Measurements from ENCODE around the gene FBLN7. TPM values are rescaled to one million over a fixed set of nuclear protein-coding genes. Genes with fewer than 3 reads are reported as not detected.

FBLN7 gene
- total RNA-seq, 2 experiments from 2014 or later = 7.3 to 8.4 TPM

GRCh38 chr2:112155331-112156151, 17.4 kb downstream of the FBLN7 start:
- Mint-ChIP-seq H3K27me3 (no peaks in the 10 kb centered on the region), H3K4me3 (peak overlapping the region; percentile 26), H3K9me3 (no peaks in the 10 kb centered on the region), H3K27ac (peak overlapping the region; percentile 63), H3K4me1 (peaks cover 31% of the 10 kb centered on the region), H3K36me3 (ENCODE audit: low read depth) (no peaks in the 10 kb centered on the region)
- CTCF ChIA-PET = no interaction called here
- POLR2A ChIA-PET = interaction anchor here (0.6 to 2.0 kb wide), 6 partner anchors 8 to 119 kb away, joined by 3 to 9 read pairs (median 4); no protein-coding TSS in a partner anchor
- DNase-seq = peak; percentile 55

- Mint-ChIP-seq H3K4me1 (peaks cover 31% of the 10 kb centered on the region), H3K36me3 (ENCODE audit: low read depth) (no peaks in the 10 kb centered on the region), H3K27me3 (no peaks in the 10 kb centered on the region), H3K27ac (peak overlapping the region; percentile 63), H3K4me3 (peak overlapping the region; percentile 26), H3K9me3 (no peaks in the 10 kb centered on the region)
- ChIA-PET POLR2A (interaction anchor here (0.6 to 2.0 kb wide), 5 partner anchors 9 to 118 kb away, joined by 3 to 9 read pairs (median 3); no protein-coding TSS in a partner anchor), CTCF (no interaction called here)
- peak; percentile 56 for DNase-seq
Measured at GRCh38 chr2:112156152-112156986, 18.2 kb downstream of the FBLN7 start.

GRCh38 chr2:112157472-112157871, 19.3 kb downstream of the FBLN7 start:
- no peak overlapping the region for H3K4me3 Mint-ChIP-seq
- no peaks in the 10 kb centered on the region for H3K36me3 Mint-ChIP-seq (ENCODE audit: low read depth)
- no peaks in the 10 kb centered on the region for H3K27me3 Mint-ChIP-seq
- DNase-seq = no peak
- no peak overlapping the region for H3K27ac Mint-ChIP-seq
- H3K4me1 Mint-ChIP-seq = peaks cover 31% of the 10 kb centered on the region
- CTCF ChIA-PET = interaction anchor here (0.9 kb wide), 1 partner anchor 102 kb away, joined by 3 read pairs; no protein-coding TSS in a partner anchor
- no peaks in the 10 kb centered on the region for H3K9me3 Mint-ChIP-seq
- POLR2A ChIA-PET = no interaction called here

- no peaks in the 10 kb centered on the region for H3K27me3 Mint-ChIP-seq
- H3K36me3 Mint-ChIP-seq (ENCODE audit: low read depth) = no peaks in the 10 kb centered on the region
- no peak for DNase-seq
- no peak overlapping the region for H3K4me3 Mint-ChIP-seq
- ChIA-PET POLR2A (no interaction called here), CTCF (no interaction called here)
- no peak overlapping the region for H3K27ac Mint-ChIP-seq
- H3K9me3 Mint-ChIP-seq = no peaks in the 10 kb centered on the region
- peaks cover 30% of the 10 kb centered on the region for H3K4me1 Mint-ChIP-seq
Measured at GRCh38 chr2:112159454-112159921, 21.3 kb downstream of the FBLN7 start.

GRCh38 chr2:112160283-112161250, 22.4 kb downstream of the FBLN7 start:
- H3K27me3 Mint-ChIP-seq = no peaks in the 10 kb centered on the region
- H3K4me1 Mint-ChIP-seq = peaks cover 20% of the 10 kb centered on the region
- H3K4me3 Mint-ChIP-seq = no peak overlapping the region
- CTCF ChIA-PET = no interaction called here
- POLR2A ChIA-PET = no interaction called here
- H3K27ac Mint-ChIP-seq = no peak overlapping the region
- H3K9me3 Mint-ChIP-seq = no peaks in the 10 kb centered on the region
- no peaks in the 10 kb centered on the region for H3K36me3 Mint-ChIP-seq (ENCODE audit: low read depth)
- DNase-seq = no peak

DNA sequence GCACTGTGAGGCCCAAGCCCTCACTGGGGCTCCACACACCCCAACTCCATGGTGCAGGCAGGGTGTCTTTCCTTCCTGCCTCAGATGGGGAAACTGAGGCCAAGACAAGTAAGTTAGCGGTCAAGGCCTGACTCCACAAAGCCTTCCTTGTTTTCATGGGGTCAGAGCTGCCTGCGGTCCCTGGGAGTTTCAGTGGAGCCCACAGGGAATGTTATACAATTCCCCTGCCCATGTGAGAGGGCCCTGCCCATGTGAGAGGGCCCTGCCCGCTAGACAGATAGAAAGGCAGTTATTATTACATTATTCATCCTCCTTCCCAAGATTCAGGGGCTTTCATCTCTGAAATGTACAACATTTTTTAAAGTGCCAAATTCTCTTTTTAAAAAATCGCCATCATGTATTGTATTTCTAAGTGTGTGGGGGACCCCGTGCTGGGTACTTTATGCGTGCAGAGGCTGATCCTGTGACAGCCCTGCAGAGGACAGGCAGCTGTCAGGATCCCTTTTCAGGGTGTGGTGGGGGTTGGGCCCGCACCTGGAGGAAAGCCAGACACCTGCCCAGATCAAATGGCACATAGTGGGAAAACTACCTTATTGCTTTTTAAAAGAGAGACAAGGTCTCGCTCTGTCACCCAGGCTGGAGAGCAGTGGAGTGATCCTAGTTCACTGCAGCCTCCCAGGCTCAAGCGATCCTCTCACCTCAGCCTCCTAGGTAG, 23.4 kb downstream of the FBLN7 start:
- H3K27ac Mint-ChIP-seq = no peak overlapping the region
- H3K27me3 Mint-ChIP-seq = no peaks in the 10 kb centered on the region
- no peak overlapping the region for H3K4me3 Mint-ChIP-seq
- POLR2A ChIA-PET = no interaction called here
- H3K4me1 Mint-ChIP-seq = peaks cover 9% of the 10 kb centered on the region
- no peak for DNase-seq
- no peaks in the 10 kb centered on the region for H3K36me3 Mint-ChIP-seq (ENCODE audit: low read depth)
- H3K9me3 Mint-ChIP-seq = no peaks in the 10 kb centered on the region
- CTCF ChIA-PET = no interaction called here

- H3K27me3 Mint-ChIP-seq = no peaks in the 10 kb centered on the region
- H3K27ac Mint-ChIP-seq = no peak overlapping the region
- H3K4me3 Mint-ChIP-seq = no peak overlapping the region
- ChIA-PET CTCF (no interaction called here), POLR2A (no interaction called here)
- peaks cover 10% of the 10 kb centered on the region for H3K4me1 Mint-ChIP-seq
- DNase-seq = no peak
- no peaks in the 10 kb centered on the region for H3K36me3 Mint-ChIP-seq (ENCODE audit: low read depth)
- H3K9me3 Mint-ChIP-seq = no peaks in the 10 kb centered on the region
Measured at GRCh38 chr2:112162341-112162740, 24.2 kb downstream of the FBLN7 start.

DNA sequence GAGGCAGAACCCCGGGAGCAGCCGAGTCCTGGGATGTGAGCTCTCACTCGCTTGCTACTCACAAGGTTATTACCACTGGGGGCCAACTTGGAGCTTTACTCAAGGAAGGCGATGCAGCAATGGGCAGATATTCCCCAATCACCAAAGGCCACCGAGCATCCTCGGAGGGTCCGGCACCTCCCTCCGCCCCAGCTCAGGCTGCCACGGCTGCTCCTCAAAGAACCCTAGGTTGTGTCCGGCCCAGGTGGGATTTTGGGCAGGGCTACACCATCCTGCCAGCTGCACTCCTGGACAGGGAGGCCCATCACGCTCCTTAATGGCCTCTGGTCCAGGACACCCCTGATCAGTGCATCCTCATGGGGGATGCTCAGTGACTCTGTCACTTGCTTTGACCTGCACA, 24.8 kb downstream of the FBLN7 start:
- Mint-ChIP-seq H3K9me3 (no peaks in the 10 kb centered on the region), H3K4me3 (no peak overlapping the region), H3K36me3 (ENCODE audit: low read depth) (no peaks in the 10 kb centered on the region), H3K27ac (no peak overlapping the region), H3K27me3 (no peaks in the 10 kb centered on the region), H3K4me1 (peaks cover 9% of the 10 kb centered on the region)
- no peak for DNase-seq
- POLR2A ChIA-PET = no interaction called here
- CTCF ChIA-PET = no interaction called here

DNA sequence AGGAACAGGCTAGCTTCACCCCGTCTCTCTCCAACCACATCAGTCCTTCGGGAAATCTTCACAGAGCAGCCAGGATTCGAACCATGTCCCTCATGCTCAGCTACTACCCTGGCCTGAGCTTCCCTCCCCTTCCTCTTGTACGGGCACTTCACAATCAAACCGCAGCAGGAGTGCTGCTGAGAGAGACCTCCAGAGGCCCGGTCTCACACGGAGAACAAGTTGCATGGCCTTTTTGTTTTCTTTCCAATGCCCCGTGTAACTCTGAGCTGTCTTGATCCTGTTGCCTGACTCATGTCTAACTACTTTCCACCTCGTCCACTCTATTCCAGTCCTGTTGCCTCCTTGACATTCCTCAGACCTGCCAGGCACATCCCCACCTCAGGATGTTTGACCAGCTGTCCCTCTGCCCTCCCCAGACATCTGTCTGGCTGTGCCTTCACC, 25.4 kb downstream of the FBLN7 start:
- no peak overlapping the region for H3K27ac Mint-ChIP-seq
- H3K4me1 Mint-ChIP-seq = peaks cover 11% of the 10 kb centered on the region
- no peaks in the 10 kb centered on the region for H3K36me3 Mint-ChIP-seq (ENCODE audit: low read depth)
- DNase-seq = no peak
- CTCF ChIA-PET = no interaction called here
- H3K9me3 Mint-ChIP-seq = no peaks in the 10 kb centered on the region
- H3K4me3 Mint-ChIP-seq = no peak overlapping the region
- no peaks in the 10 kb centered on the region for H3K27me3 Mint-ChIP-seq
- POLR2A ChIA-PET = no interaction called here

DNA sequence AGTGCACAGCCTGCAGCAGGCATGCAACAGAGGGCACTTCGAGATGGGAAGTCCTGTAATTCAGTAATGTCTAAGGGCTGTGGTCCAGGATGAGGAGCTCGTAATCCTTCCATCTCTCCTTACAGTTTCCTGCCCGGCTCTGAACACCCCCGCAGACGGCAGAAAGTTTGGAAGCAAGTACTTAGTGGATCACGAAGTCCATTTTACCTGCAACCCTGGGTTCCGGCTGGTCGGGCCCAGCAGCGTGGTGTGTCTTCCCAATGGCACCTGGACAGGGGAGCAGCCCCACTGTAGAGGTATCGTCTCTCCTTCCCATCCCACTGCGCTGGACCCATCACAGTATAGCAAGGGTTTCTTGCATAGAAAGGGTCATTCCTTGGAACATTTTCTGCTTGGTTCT, 26.7 kb downstream of the FBLN7 start:
- no peak for DNase-seq
- POLR2A ChIA-PET = interaction anchor here (1.1 kb wide), 1 partner anchor 10 kb away, joined by 3 read pairs; no protein-coding TSS in a partner anchor
- peaks cover 2% of the 10 kb centered on the region for H3K27me3 Mint-ChIP-seq

GRCh38 chr2:112165296-112165695, 27.1 kb downstream of the FBLN7 start:
- no peak overlapping the region for H3K4me3 Mint-ChIP-seq
- ChIA-PET POLR2A (interaction anchor here (1.1 kb wide), 1 partner anchor 10 kb away, joined by 3 read pairs; no protein-coding TSS in a partner anchor), CTCF (no interaction called here)
- no peak overlapping the region for H3K27ac Mint-ChIP-seq
- no peak for DNase-seq
- H3K9me3 Mint-ChIP-seq = no peaks in the 10 kb centered on the region
- peaks cover 2% of the 10 kb centered on the region for H3K27me3 Mint-ChIP-seq
- H3K4me1 Mint-ChIP-seq = peaks cover 12% of the 10 kb centered on the region
- H3K36me3 Mint-ChIP-seq (ENCODE audit: low read depth) = no peaks in the 10 kb centered on the region

More for the DNA sequence above, 26.7 kb downstream of the FBLN7 start:
- Mint-ChIP-seq H3K4me3 (no peak overlapping the region), H3K36me3 (ENCODE audit: low read depth) (no peaks in the 10 kb centered on the region), H3K27ac (no peak overlapping the region), H3K4me1 (peaks cover 13% of the 10 kb centered on the region), H3K9me3 (no peaks in the 10 kb centered on the region)
- CTCF ChIA-PET = no interaction called here

All from activated CD4-positive, alpha-beta memory T cell treated with anti-CD3 and anti-CD28 coated beads, Interleukin-2, amount 10 ng/mL, durations not matched to agents 7 days and 5 days (primary cell).